AG04450 (cell line): ENCODE results near the gene NAPEPLD. TPM values are rescaled to one million over a fixed set of nuclear protein-coding genes. Genes with fewer than 3 reads are reported as not detected.
"Not testable (repeated sequence)": the region's sequence is repeated elsewhere in the genome, so short reads cannot be mapped to it uniquely, and the experiment has no call there.

ENCODE experiments used
- CTCF ChIA-PET: fragments of 300-600, 350-600 bp; formaldehyde crosslinking; extraction: SDS; loops from one replicate; lab custom pipeline; 2022; ENCODE audit warnings: antibody characterized with exemption, inconsistent platforms; lab: Charles Lee
- POLR2A ChIA-PET: fragments of 350-600 bp; formaldehyde crosslinking; extraction: SDS; loops from one replicate; lab custom pipeline; 2021; ENCODE audit warnings: antibody characterized with exemption, inconsistent platforms; lab: Yijun Ruan, JAX
- DNase-seq: peaks from one replicate; pipeline ENCODE4 v3.0.0-alpha.2; 2011; ENCODE audit warnings: low read depth, low spot score
- H3K27ac ChIP-seq: one replicate; pipeline ENCODE4 v1.5.1; 2012; ENCODE audit warnings: low read depth, low read length, control low read depth
- H3K27me3 ChIP-seq: one replicate; pipeline ENCODE4 v1.6.0; 2012; ENCODE audit warnings: low read length; ENCODE audit not compliant: control insufficient read depth, insufficient read depth
- H3K4me3 ChIP-seq: 2 replicates; pipeline ENCODE4 v1.5.1; 2011; ENCODE audit warnings: mild to moderate bottlenecking, low read depth, low read length, control low read depth
- H3K9me3 ChIP-seq: 2 replicates; pipeline ENCODE4 v1.5.1; 2012; ENCODE audit warnings: low read length; ENCODE audit not compliant: control insufficient read depth, insufficient read depth
- CTCF ChIP-seq: IDR thresholded peaks from 2 replicates; pipeline ENCODE4 v1.5.1; 2011; ENCODE audit warnings: low read depth, low read length, control low read depth, inconsistent platforms
- polyA plus RNA-seq: library from polyadenylated mRNA; depleted of rRNA; stranded (reverse); fragments of >200 nt; gene quantifications from 2 replicates; pipeline ENCODE4 v1.2.3, GENCODE V29; 2011

NAPEPLD gene
- polyA plus RNA-seq, 1 experiment, result 8.9 TPM

- ChIA-PET POLR2A (no interaction called here), CTCF (no interaction called here)
- TF ChIP-seq CTCF, result no peak
- Histone ChIP-seq H3K4me3 (no peak overlapping the region), H3K27ac (no peak overlapping the region), H3K27me3 (no peaks in the 10 kb centered on the region), H3K9me3 (no peaks in the 10 kb centered on the region)
- no peak for DNase-seq
Measured at GRCh38 chr7:103094102-103094501, 54.8 kb downstream of the NAPEPLD start.

GRCh38 chr7:103093429-103093828 lies 55.5 kb downstream of the NAPEPLD start:
- Histone ChIP-seq H3K27me3 (no peaks in the 10 kb centered on the region), H3K4me3 (no peak overlapping the region), H3K9me3 (no peaks in the 10 kb centered on the region), H3K27ac (no peak overlapping the region)
- DNase-seq, result no peak
- TF ChIP-seq CTCF, result no peak
- POLR2A ChIA-PET, result no interaction called here
- CTCF ChIA-PET, result no interaction called here

GRCh38 chr7:103092321-103092720 lies 56.6 kb downstream of the NAPEPLD start:
- CTCF ChIA-PET, result interaction anchor here (0.7 to 0.9 kb wide), 2 partner anchors 12 to 56 kb away, joined by 3 to 7 read pairs; no protein-coding TSS in a partner anchor
- DNase-seq, POLR2A ChIA-PET, H3K4me3 ChIP-seq, H3K27me3 ChIP-seq, H3K9me3 ChIP-seq, H3K27ac ChIP-seq: not testable (repeated sequence)

GRCh38 chr7:103083210-103083609 lies 65.7 kb downstream of the NAPEPLD start:
- no peak for DNase-seq
- H3K27me3 ChIP-seq, result no peaks in the 10 kb centered on the region
- CTCF ChIA-PET, result interaction anchor here (1.4 kb wide), 1 partner anchor 21 kb away, joined by 4 read pairs; no protein-coding TSS in a partner anchor
- POLR2A ChIA-PET, result no interaction called here
- H3K4me3 ChIP-seq, result no peak overlapping the region
- no peak for TF ChIP-seq CTCF
- H3K27ac ChIP-seq, result no peak overlapping the region
- no peaks in the 10 kb centered on the region for H3K9me3 ChIP-seq

- no peak for DNase-seq
- Histone ChIP-seq H3K9me3 (no peaks in the 10 kb centered on the region), H3K27ac (no peak overlapping the region), H3K4me3 (no peak overlapping the region), H3K27me3 (no peaks in the 10 kb centered on the region)
- TF ChIP-seq CTCF, result no peak
- ChIA-PET POLR2A (no interaction called here), CTCF (no interaction called here)
Measured at GRCh38 chr7:103082497-103082896, 66.4 kb downstream of the NAPEPLD start.

- no peak for TF ChIP-seq CTCF
- POLR2A ChIA-PET, result no interaction called here
- H3K27me3 ChIP-seq, result no peaks in the 10 kb centered on the region
- H3K9me3 ChIP-seq, result no peaks in the 10 kb centered on the region
- H3K4me3 ChIP-seq, result no peak overlapping the region
- CTCF ChIA-PET, result interaction anchor here (1.8 kb wide), 1 partner anchor 19 kb away, joined by 8 read pairs; no protein-coding TSS in a partner anchor
- H3K27ac ChIP-seq, result no peak overlapping the region
- DNase-seq, result no peak
Measured at GRCh38 chr7:103080923-103081322, 68.0 kb downstream of the NAPEPLD start.
